ENCODE data around the gene RHOBTB3. TPM values are rescaled to one million over a fixed set of nuclear protein-coding genes. Genes with fewer than 3 reads are reported as not detected.

RHOBTB3 gene
- total RNA-seq, 2 donors from 2014 or later, result 6.6 to 9.7 TPM

GRCh38 chr5:95771892-95772291, 40.8 kb downstream of the RHOBTB3 start:
- no peak for ATAC-seq
- H3K9me3 Mint-ChIP-seq, result no peaks in the 10 kb centered on the region
- no peak for DNase-seq (ENCODE audit: low spot score in 2 of 2)
- H3K36me3 Mint-ChIP-seq, result no peaks in the 10 kb centered on the region
- H3K27ac Mint-ChIP-seq, result no peak overlapping the region

DNA sequence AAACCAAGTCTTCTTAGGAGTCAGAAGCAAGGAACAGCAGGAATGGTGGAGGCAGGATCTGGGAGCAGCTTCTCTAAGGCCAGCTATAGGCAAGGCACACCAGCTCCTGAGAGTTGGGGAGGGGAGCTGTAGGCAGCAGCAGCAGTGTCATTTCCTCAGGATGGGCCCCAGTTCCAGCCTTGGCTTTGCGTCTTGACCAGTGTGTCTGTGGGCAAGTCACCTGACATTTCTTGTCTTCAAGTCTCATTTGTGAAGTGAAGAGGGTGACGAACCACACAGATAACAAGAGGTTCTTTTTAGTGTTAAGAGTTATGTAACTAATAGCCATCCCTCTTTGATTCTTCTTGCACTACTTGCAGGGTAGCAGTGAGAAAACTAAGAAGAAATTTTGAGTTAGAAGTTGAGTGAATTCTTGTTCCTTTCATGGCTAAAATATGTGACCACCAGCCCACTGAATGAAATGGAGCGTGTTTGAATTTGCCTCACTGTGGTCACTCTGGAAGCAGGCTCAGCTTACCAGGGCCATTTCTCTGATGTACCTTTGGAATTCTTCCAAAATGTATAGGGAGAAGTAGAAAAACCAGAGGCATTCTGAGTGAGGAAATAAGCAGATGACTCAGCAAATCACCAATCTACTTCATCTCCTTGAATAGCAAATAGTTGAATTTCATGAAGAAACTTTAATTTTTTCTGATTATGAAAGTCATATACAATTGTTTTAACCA, 42.4 kb downstream of the RHOBTB3 start:
- Mint-ChIP-seq H3K27ac (no peak overlapping the region), H3K9me3 (no peaks in the 10 kb centered on the region), H3K36me3 (no peaks in the 10 kb centered on the region)
- DNase-seq (ENCODE audit: low spot score in 2 of 2) (no peak), ATAC-seq (no peak)

GRCh38 chr5:95777441-95777840, 46.3 kb downstream of the RHOBTB3 start:
- Mint-ChIP-seq H3K27ac (no peak overlapping the region), H3K9me3 (no peaks in the 10 kb centered on the region), H3K36me3 (no peaks in the 10 kb centered on the region)
- DNase-seq (ENCODE audit: low spot score in 2 of 2) (no peak), ATAC-seq (no peak)

DNA sequence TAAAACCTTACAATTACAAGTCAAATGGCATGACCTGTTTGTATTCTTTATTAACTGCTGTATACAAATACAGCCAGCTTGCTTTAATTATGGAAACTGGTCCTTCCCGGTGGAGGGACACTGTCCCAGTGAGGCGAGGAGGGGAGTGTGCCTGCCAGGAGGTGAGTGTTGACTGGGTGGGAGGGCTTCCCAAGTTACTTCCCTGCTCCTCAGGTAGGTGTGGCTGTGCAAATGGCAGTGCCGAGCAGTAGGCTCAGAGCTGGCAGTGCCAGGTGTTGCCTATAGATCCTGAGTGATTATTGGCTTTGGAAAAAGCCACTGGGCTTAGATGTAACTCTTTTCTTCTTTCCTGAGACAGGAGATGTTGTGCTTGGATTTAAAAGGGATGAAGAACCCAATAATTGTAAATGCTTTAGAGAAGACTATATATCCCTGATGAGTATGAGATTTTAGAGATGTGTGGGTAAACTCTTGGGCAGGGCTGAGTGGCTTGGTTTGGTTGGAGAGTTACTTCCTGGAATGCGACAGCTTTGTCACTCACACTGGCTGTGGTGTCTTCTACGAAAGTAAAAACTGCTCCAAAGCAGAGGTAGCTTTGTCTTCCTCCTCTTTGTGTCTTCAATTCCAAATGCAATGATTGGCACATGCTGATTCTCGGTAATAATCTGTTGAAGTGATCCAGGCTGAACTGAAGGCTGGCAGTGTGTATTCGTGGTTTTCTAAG, 47.7 kb downstream of the RHOBTB3 start:
- ATAC-seq (no peak), DNase-seq (ENCODE audit: low spot score in 2 of 2) (no peak)
- Mint-ChIP-seq H3K27ac (no peak overlapping the region), H3K36me3 (no peaks in the 10 kb centered on the region), H3K9me3 (no peaks in the 10 kb centered on the region)

GRCh38 chr5:95779611-95780010, 48.5 kb downstream of the RHOBTB3 start:
- no peak overlapping the region for H3K27ac Mint-ChIP-seq
- H3K9me3 Mint-ChIP-seq, result no peaks in the 10 kb centered on the region
- no peak for ATAC-seq
- no peak for DNase-seq (ENCODE audit: low spot score in 2 of 2)
- H3K36me3 Mint-ChIP-seq, result no peaks in the 10 kb centered on the region

GRCh38 chr5:95780597-95780996, 49.5 kb downstream of the RHOBTB3 start:
- no peaks in the 10 kb centered on the region for H3K9me3 Mint-ChIP-seq
- no peaks in the 10 kb centered on the region for H3K36me3 Mint-ChIP-seq
- no peak for ATAC-seq
- DNase-seq (ENCODE audit: low spot score in 2 of 2), result no peak
- peak overlapping the region in 1 of 2 donors; percentile 68 for H3K27ac Mint-ChIP-seq

GRCh38 chr5:95781101-95781583, 50.0 kb downstream of the RHOBTB3 start:
- Mint-ChIP-seq H3K36me3 (no peaks in the 10 kb centered on the region), H3K9me3 (no peaks in the 10 kb centered on the region), H3K27ac (peak overlapping the region in 1 of 2 donors; percentile 68)
- peak; percentile 97 to 99 for ATAC-seq
- DNase-seq (ENCODE audit: low spot score in 2 of 2), result peak; percentile 60 to 70

DNA sequence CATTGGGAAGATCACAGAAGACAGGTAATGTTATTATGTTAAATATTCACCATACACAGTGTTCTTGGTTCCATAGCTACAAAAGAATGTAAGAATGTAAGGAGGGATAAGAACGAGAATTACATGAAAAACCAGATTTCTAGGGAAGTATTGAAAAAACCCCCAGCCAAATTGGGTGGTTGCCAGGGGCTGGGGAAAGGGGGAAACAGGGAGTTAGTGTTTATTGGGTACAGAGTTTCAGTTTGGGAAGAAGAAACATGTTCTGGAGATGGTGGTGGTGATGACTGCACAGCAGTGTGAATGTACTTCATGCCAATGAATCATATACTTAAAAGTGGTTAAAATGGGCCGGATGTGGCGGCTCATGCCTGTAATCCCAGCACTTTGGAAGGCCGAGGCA, 51.0 kb downstream of the RHOBTB3 start:
- H3K36me3 Mint-ChIP-seq, result no peaks in the 10 kb centered on the region
- peak overlapping the region in 1 of 2 donors; percentile 38 for H3K27ac Mint-ChIP-seq
- no peaks in the 10 kb centered on the region for H3K9me3 Mint-ChIP-seq
- ATAC-seq (no peak), DNase-seq (ENCODE audit: low spot score in 2 of 2) (no peak)

DNA sequence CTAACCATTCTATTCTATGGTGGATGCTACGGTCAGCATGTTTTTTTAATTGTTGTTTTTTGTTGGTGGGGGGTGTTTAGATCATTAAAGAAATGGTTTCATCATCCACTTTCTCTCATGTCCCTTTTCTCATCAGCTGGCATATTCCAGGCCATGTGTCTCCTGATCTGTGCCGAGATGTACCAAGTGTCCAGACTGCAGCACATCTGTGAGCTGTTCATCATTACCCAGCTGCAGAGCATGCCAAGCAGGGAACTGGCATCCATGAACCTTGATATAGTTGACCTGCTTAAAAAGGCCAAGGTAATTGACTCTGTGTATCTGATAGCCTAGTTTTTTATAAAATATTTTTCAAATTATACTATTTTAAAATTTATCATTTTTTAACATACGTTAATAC, 52.5 kb downstream of the RHOBTB3 start:
- DNase-seq (ENCODE audit: low spot score in 2 of 2) (no peak), ATAC-seq (no peak)
- no peak overlapping the region for H3K27ac Mint-ChIP-seq
- no peaks in the 10 kb centered on the region for H3K36me3 Mint-ChIP-seq
- H3K9me3 Mint-ChIP-seq, result no peaks in the 10 kb centered on the region

DNA sequence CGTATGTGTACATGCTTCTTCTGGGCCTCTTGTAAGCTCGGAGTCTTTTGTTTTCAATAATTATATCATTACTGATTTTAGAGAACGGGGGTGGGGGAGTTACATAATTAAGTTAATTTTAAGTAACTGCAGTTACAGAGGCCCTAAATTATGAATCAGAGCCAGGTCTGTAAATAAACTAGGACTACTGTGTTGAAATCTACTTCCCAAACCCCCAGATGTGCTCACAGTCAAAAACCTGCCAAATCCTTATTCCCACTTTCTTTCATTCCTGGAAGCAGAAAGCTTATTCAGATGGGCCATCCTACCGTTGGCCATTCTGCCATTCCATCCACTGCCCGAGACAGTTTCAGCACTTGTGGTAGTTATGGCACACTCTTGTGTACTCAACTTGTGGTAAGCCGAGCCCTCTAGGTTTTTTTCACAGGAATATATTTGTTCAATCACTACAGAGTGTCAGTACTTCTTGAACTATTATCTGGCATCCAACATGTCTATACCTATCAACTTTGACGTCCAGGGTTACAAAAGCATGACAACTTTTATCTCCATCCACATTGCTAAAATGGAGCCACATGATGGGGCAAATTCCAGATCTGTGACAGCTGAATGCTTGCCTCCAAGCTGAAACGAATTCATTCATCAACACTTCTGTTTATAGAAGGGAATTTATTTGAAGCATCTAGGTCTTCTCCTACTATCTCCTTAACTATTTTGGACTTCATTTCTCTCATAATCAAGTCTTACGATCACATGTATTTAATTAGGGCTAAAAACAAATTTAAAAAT, 53.6 kb downstream of the RHOBTB3 start:
- DNase-seq (ENCODE audit: low spot score in 2 of 2) (no peak), ATAC-seq (no peak)
- H3K9me3 Mint-ChIP-seq, result no peaks in the 10 kb centered on the region
- no peak overlapping the region for H3K27ac Mint-ChIP-seq
- no peaks in the 10 kb centered on the region for H3K36me3 Mint-ChIP-seq

GRCh38 chr5:95786821-95787418, 55.8 kb downstream of the RHOBTB3 start:
- H3K27ac Mint-ChIP-seq, result no peak overlapping the region
- H3K36me3 Mint-ChIP-seq, result no peaks in the 10 kb centered on the region
- no peaks in the 10 kb centered on the region for H3K9me3 Mint-ChIP-seq
- DNase-seq (ENCODE audit: low spot score in 2 of 2), result no peak
- ATAC-seq, result no peak

GRCh38 chr5:95788493-95788892, 57.4 kb downstream of the RHOBTB3 start:
- DNase-seq (ENCODE audit: low spot score in 2 of 2) (no peak), ATAC-seq (no peak)
- H3K27ac Mint-ChIP-seq, result no peak overlapping the region
- no peaks in the 10 kb centered on the region for H3K9me3 Mint-ChIP-seq
- no peaks in the 10 kb centered on the region for H3K36me3 Mint-ChIP-seq

DNA sequence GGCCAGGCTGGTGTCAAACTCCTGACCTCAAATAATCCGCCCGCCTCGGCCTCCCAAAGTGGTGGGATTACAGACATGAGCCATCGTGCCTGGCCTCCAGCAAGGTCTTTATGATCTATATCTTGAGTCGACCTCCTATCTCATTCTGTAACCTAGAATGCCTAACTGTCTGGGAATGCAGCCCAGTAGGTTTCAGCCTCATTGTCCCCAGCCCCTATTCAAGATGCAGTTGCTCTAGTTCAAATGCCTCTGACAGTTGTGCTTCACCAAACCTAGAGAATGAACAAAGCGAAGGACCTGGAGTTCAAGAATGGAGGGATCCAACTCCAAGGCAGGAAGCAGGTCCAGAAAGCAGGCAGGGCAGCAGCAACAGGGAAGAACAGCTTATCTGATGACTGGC, 60.6 kb downstream of the RHOBTB3 start:
- ATAC-seq, result no peak
- Mint-ChIP-seq H3K27ac (no peak overlapping the region), H3K36me3 (no peaks in the 10 kb centered on the region), H3K9me3 (no peaks in the 10 kb centered on the region)
- no peak for DNase-seq (ENCODE audit: low spot score in 2 of 2)

DNA sequence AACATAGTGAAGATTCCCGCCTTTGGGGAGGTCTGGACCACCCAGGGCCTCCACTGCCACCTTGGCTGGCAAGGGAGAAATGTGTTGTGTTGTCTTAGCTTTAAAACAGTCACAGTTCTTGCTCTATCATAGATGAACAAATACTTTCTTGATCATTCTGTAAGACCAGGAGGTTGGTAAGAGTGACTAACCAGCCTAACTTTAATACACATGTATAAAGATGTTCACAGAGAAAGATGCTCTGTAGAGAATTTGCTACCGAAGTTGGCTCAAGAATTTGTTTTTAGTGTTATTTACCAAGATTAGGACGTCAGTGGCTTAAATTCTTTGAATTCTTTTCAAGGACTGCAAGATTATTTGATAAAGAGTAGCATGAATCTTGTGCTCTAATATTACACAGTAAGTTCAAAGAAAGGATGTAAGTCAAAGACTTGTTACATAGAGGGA, 63.0 kb downstream of the RHOBTB3 start:
- Mint-ChIP-seq H3K27ac (no peak overlapping the region), H3K36me3 (no peaks in the 10 kb centered on the region), H3K9me3 (no peaks in the 10 kb centered on the region)
- ATAC-seq, result no peak
- no peak for DNase-seq (ENCODE audit: low spot score in 2 of 2)

GRCh38 chr5:95797301-95797700, 66.2 kb downstream of the RHOBTB3 start:
- Mint-ChIP-seq H3K9me3 (no peaks in the 10 kb centered on the region), H3K27ac (no peak overlapping the region), H3K36me3 (no peaks in the 10 kb centered on the region)
- ATAC-seq (no peak), DNase-seq (ENCODE audit: low spot score in 2 of 2) (no peak)

DNA sequence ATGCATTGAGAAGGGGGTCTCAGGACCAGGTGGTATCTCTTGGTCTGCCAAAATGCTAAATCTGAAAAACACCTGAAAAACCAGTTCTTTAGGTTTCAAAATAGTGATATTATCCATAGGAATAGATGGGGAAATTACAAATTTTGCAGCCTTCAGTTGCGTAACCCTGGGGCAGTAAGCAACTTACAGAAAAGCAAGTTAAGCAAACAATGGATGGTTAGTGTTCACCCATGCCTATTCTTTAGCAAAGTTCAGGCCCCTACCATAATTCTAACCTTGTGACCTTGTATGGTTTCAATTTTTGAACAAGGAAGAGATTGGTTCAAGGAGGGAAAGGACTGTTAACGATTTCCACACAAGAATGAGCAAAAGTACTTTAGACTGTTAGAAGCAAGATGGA, 66.9 kb downstream of the RHOBTB3 start:
- Mint-ChIP-seq H3K36me3 (no peaks in the 10 kb centered on the region), H3K27ac (no peak overlapping the region), H3K9me3 (no peaks in the 10 kb centered on the region)
- DNase-seq (ENCODE audit: low spot score in 2 of 2) (no peak), ATAC-seq (no peak)

- ATAC-seq (no peak), DNase-seq (ENCODE audit: low spot score in 2 of 2) (no peak)
- Mint-ChIP-seq H3K36me3 (no peaks in the 10 kb centered on the region), H3K27ac (no peak overlapping the region), H3K9me3 (no peaks in the 10 kb centered on the region)
Observed at GRCh38 chr5:95798545-95798944, 67.4 kb downstream of the RHOBTB3 start.

All from activated naive CD4-positive, alpha-beta T cell treated with anti-CD3 and anti-CD28 coated beads, Interleukin-2, amount 50 U/mL, for 72 hours (primary cell).